ENCODE data around the gene DCN.
"Not testable (repeated sequence)": the region's sequence is repeated elsewhere in the genome, so short reads cannot be mapped to it uniquely, and the experiment has no call there.

DCN gene, protein sequence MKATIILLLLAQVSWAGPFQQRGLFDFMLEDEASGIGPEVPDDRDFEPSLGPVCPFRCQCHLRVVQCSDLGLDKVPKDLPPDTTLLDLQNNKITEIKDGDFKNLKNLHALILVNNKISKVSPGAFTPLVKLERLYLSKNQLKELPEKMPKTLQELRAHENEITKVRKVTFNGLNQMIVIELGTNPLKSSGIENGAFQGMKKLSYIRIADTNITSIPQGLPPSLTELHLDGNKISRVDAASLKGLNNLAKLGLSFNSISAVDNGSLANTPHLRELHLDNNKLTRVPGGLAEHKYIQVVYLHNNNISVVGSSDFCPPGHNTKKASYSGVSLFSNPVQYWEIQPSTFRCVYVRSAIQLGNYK

DNA sequence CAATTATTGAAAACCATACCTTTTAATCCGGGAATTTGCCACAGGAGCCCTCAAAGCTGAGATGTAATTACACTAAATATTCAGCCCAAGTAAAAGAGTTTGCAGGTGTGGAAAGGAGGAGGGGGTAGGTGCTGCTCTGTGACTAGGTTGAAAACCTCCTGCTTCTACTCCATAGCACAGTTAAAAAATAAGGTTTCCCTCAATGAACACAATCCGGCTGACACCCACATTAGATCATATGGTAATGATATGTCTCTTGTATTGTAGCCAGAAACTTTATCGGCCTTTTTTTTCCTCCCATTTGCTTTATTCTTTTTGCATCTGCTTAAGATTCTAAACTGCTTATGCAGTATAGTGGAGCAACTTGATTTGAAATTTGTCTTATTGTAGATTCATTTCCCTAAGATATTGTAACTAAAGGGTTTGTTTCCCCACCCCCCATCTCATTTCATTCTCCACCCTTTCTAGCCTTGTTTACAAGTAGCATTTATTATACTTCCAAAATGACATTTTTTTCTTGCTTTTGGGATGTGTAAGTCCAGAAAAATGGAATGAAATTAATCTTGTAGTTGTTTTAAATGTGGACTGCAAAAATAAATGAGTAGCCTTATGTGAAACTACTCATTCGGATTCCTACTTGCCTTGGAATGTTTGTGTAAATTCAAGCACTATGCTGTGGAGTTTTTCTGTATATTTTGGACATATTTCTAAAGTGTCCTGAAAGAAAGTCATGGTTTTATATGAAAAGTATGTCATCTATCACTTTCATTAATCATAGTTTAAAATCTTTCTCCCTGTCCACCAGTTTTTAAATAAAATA lies at the start of gene DCN:
Gene DCN (minus strand): TSS at position 182 of the 820 bp plus-strand sequence. CDS start 4,265 bp downstream, outside the sequence.
- no peak for DNase-seq

DNA sequence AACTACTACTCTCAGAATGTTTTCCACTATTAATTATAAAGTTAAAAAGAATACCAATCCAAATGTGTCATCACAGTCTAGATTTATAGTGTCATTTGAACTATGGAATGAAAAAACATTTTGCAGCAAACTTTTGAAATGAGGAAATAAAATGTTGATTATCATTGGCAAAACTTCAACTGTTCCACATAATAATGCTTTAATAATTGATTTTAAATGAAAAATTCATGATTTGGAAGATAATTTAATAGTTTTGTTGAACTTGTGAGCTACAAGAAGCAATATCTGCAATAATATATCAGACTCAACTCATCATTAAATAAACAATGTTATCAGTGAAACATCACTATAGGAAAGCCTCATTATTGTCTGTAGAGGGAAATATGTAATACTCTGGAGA lies 48.2 kb upstream of the DCN start:
- DNase-seq: no peak

DNA sequence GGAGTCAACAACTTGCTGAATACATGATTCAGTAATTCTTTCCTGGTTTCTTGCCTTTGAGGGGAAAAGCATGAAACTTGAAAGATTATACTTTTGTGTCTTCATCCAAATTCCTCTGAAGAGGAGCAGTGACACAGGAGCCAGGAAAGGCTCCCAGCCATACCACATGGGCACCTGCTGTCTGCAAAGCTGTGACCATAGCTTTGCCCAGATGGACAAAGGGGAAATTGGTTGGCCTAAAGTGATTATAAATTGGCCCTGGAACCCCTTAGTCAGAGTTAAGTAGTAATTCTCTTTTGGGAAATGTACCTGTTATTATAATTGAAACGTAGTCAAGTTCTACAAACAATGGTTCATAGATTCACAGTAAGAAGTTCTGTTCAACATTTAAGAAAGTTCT lies 44.3 kb upstream of the DCN start:
- DNase-seq: no peak

DNA sequence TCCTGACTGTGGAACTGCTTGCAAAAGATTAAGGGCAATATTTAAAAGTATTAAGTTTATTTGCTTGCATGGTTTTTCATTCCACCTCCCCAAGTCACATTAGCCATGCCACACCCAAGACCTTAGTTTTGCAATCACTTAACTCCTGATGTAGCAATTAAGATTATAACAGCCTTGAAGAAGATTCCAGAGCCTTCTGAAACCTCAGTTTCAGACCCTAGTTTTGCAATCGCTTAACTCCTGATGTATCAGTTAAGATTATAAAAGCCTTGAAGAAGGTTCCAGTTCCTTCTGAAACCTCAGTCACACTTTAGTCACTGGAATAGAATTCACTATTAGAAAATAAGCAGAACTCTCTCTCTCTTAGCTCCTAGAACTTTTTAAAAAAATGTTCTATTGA lies 42.7 kb upstream of the DCN start:
- DNase-seq: no peak

DNA sequence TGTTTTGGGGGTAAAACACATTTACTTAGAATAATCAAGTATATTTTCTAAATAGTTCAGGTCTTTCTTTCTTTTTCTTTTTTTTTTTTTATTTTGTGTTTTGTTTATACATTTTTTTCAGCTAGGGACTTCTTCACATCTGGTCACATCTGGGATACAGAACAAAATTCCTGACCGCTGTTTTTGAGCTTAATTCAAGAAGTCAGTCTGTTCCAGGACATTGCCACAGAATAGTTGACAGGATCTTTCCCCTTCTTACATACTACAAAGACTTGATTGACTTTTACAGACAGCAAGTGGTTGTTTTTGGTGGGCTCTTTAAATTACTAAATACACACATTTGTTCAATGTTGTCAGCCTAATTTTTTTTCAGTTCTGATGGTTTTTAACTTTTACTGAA lies 41.8 kb upstream of the DCN start:
- no peak for DNase-seq

DNA sequence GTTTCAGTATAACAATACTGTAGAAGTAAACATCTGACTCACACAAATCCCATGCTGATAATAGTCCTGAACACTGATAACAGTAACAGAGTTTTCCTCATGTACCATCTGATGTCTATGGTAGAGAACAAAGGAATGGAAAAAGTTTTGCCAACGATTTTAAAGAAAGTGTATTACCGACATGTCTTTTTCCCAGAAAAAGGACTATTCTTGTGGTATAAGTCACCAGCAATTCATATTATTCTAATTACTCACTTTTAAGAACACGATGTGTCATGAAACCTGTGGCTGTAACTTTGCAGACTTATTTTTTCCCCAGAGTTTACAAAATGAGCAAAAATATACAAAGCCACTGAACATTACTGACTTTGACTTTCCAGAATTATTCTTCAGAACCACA lies 40.1 kb upstream of the DCN start:
- DNase-seq: no peak

DNA sequence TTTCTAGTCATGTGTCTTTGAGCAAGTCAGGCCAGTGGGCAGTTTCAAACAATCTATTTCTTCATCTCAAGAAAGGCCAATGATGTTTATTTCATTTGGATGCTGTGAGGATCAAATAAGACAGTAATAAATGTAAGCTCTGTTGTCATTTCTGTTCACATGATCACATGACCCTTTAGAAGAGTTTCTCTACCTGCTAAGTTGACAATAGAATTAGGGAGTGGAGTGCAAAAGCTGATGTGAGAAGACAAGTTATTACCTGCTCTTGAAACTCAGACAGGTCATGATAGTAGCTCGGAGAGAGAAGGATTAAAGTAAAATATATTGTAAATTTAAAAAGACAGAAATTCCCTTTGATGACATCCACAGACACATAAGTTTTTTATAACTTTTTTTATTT lies 37.3 kb upstream of the DCN start:
- no peak for DNase-seq

DNA sequence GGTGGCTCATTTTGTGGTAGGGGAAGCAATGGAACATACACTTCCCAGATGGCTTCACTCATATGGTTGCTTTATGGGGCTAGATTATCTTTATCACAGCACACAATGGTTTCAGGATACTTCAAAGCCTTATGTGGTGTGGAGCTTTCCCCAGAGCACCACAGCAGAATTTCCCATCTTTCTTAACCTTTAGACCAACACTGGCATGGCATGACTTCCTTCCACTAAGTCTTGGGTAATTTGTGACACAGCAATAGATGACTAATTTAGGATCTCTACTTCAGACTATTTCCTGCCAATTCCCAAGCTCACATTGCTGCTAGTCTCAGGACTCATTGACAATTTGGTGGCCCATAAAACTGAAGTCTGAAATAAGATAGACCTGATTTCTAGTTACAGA lies 36.9 kb upstream of the DCN start:
- no peak for DNase-seq

DNA sequence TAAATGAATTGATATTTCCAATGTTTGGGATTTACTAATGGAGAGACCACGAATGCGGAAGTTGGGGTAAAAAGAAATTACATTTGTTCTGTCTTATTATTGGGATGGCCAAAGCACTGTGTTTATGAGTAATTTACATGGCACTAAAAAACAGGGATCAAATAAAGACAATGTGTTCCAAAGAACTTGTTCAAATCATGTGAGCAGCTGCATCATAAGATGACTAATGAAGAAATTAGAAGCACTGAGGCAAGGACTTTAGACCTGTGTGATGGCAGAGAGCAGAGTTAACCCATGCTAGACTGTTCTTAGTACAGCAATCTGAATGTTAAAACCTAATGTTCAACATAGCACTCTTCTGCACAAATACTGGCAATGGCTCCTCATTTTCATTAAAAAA lies 34.3 kb upstream of the DCN start:
- DNase-seq: no peak

DNA sequence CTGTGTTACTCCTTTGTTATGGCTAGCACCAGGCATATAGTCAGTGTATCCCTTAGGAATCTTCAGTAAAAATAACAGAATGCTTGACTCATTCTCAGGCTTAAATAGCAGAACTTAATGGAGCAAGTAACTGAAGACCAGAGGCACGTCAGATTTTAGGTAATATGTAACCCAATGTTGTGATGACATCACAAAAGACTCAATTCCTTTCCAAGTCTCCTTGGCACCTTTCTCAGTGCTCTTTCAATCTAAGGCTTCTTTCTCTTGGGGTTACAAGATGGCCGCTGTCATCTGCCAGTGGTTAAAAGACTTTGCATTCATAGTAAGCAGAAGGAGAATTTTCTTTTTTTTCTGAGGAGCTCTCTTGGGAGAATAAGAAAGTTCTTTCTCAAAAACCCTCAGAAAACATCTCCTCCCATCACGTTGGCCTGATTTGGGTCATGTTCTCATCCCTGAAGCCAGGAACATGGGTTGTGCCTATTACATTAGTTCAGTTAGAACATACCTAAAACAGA lies 33.4 kb upstream of the DCN start:
- no peak for DNase-seq

DNA sequence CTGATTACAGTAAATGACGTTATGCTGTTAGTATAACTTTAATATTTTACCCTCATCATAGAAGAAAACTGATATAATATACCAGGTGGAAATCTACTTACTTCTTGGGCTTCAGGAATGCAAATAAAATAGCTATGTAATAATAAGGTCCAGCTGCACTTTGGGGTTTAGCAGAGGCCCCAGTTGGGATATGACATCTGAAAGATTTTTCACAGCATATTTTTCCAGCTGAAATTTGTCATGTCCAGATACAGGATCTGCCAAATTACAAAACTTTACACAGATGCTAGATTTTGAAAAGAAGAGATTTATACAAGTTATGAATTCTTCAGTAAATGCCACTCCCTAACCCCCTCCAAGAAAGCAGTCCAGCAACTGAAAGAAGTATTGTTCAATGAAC lies 29.2 kb upstream of the DCN start:
- DNase-seq: no peak

DNA sequence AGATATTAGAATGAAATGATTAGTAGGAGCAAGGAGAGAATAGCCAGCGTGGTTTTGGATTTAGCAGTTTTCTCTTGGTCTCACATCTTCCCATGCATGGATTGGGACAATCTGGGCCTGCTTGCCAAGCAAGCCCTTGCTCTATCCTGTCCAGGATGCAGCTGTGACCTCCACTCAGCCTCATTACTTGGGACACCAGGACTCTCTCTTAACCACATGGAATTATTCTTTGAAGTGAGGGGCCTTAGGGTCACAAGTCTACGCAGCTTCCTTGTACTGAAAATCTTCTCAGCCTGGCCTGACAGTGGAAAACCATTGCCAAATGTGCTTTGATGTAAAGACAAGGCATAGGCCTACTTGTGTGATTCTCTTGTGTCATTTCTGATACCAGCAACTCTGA lies 28.0 kb upstream of the DCN start:
- DNase-seq: no peak

DNA sequence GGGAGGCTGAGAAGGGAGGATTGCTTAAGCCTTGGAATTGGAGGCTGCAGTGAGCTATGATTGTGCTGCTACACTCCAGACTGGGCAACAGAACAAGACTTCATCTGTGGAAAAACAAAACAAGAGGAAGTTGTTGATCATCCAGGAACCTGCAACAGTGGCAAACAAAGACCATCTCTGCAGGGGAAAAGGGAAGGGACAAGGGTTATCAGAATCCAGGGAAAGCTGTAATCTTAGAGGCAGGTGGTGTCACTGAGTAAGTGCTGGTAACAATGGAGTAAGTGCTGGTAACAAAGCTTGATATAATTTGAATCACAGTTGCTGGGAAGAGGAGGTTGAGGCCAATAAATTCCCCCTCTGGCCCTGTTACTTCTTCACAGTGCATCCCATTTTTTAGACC lies 27.5 kb upstream of the DCN start:
- DNase-seq: no peak

DNA sequence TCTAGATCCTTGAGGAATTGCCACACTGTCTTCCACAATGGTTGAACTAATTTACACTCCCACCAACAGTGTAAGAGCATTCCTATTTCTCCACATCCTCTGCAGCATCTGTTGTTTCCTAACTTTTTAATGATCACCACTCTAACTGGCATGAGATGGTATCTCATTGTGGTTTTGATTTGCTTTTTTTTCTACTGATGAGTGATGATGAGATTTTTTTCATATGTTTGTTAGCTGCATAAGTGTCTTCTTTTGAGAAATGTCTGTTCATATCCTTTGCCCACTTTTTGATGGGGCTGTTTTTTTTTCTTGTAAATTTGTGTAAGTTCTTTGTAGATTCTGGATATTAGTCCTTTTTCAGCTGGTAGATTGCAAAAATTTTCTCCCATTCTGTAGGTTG lies 24.7 kb upstream of the DCN start:
- DNase-seq: not testable (repeated sequence)

DNA sequence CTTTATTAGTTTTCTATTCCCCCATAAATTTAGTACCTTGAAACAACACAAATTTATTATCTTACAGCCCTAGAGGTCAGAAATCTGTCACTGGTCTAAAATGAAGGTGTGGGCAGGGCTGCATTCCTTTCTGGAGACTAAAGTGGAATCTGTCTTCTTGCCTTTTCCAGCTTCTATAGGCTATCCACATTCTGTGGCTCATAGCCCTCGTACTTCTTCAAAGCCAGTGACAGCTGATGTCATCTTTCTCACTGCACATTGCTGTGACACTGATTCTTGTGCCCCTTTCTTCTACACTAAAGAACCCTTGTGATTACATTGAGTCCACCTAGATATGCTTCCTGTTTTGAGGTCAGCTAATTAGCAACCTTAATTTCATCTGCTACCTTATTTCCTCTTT lies 23.2 kb upstream of the DCN start:
- no peak for DNase-seq

DNA sequence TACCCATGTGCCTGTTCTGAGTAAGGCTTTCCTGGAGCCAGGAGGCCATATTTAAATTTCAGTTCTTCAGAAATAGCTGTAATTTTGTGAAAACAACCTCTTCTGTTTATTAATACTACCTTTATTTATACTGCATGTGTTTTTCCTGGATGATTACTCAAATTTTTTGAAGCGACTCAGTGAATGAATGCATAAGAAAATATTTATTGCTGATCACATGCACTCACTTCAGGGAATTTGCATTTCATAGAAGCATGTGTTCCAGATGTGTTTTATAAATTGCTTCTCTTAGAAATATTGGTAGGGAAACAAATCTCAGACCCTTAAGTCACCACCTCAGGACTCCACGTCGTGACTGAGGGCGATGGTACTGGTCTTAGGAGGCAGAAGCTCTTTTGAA lies 21.8 kb upstream of the DCN start:
- no peak for DNase-seq

DNA sequence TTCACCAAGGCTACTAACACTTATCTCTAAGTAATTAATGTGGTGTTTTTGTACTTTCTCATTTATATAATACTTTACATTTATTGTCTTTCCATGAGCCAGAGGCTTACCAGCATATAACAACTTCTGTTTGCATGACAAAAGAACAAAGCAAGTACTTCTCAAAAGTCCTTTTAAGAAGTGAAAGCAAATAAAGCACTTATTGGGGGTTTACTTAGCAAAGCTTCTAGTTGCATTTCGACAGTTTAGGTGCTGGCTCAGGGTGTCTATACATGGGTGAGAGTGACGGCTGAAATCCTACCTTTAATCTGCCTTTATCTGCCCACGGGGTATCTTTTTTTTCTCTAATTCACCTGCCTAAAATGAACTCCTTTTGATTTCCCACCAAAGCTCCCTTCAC lies 21.0 kb upstream of the DCN start:
- no peak for DNase-seq

DNA sequence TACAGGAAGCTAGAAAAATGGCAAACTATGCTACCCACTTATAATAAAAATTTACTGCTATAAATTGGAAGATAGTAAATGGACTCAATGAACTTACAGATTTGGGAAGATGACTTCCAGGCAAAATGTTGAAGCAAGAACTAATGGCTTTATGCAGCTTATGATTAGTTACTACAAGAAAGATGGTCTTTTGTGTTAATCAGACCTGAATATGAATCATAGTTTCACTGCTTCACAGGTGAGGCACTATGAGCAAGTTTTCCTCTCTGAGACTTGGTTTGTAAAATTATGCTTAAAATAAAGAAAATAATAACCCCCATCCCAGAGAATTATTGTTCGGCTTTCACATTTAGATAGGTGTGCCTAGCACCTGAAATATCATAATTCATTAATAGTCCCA lies 19.8 kb upstream of the DCN start:
- no peak for DNase-seq

DNA sequence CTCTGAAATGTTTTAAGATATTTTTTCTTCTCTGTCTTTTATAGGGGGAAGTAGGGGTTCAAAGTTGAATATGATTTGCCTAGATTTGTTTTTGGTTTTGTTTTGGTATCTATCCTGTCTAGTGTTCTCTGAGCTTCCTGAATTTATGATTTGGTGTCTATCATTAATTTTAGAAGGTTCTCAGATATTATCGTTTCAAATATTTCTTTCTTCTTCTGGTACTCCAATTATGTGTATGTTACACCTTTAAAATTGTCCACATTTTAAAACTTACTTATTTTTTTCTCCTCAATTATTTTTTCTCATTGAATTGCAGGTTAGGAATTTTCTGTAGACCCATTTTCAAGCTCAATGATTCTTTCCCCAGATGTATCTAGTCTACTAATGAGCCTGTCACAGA lies 13.8 kb upstream of the DCN start:
- no peak for DNase-seq

DNA sequence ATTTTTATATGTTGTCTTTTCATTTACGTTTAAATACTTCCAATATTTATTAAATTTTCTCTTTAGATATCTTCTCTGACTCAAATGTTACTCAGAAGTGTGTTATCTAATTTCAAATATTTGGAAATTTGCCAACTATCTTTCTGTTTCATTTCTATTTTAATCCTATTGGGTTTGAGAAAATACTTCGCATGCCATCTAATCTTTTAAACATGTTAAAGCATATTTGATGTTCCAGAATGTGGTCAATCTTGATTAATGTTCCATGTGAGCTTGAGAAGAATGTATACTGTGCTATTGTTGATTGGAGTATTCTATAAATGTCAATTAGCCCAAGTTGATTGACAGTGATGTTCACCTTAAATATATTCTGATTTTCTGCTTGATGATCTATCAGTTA lies 11.9 kb upstream of the DCN start:
- DNase-seq: no peak

DNA sequence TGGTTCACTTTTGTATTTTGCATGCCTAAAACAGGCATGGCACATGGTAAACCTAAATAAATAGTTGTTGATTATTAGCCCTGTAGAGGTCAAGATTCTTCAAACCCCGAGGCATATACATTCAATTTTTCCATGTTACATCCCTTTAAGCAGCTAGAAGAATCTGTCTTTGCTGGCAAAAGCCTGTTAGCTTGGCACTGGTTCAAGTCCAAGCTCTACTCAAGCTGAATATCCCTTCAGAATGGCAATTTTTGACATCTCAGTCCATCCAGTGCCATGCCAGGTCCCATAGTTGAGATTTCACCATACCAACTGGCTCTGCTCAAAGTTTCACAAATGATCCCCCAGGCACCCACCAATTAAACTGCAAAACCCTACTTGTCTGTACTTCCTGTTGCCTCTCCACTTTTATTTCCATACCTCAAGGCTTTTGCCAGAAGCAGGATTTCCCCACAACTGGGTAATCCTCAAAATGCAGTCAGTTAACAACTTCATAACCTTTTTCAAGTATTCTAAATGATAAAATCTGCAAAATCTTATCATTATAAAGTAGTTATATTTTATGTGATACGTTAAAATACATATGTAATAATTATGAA lies 9.0 kb upstream of the DCN start:
- DNase-seq: no peak

DNA sequence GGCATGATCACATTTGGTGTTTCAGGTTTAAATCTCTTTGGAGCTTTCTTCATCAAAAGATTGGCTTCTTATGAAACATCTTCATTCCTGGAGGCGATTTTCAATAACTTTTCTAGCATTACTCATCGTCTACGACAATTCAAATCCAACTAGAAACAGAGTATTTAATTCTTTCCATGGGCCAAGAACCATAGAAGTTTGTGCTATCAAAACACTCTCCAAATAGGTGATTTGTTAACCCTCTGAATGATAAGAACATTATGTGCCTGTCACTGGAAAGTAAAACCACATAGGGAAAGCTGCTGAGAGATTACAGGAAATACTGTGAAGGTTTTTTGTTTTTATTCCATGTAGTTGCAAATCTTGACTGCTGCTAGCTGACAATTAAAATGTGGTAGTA lies 6.9 kb upstream of the DCN start:
- DNase-seq: no peak

DNA sequence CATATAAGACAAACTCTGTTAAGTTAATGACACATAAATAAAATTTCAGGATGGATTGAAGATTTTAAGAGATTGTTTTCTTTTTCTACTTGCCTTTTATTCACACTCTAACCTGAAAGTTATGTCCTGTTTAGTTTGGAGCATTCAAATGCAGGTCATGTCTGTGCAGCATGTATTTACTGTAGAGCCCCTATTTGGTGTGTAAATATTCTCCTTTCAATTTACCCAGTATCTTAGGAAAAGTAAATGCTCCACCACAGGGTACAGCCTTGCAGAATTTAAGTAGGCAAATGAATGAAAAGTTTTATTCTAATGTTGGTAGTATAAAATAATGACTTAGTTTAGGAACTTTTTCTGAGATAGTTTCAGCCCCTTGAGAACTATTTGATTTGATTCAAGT lies 6.2 kb upstream of the DCN start:
- no peak for DNase-seq

DNA sequence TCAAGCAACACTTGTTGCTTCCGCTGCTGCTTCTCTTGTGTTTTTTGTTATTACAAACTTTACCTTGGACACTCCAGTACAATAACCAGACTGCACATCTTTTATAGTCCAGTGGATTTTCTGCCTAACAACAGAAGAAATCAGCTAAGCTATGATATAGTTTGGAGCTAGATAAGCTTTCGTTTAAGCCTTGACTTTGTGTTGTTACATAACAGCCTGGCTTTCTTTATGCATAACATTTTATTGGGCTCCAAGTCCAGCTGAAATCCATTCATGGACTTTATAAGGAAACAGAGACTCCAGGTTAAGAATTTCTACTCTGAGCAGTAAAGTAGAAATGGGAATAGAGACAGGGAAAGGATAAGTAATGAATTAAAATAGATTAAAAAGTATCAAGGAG lies 3.5 kb upstream of the DCN start:
- DNase-seq: no peak

Data from NCI-H2171 treated with DMSO at 0.1 percent for 48 hours (cell line).